H9 (cell line): ENCODE data around the gene ITPR1. TPM values are rescaled to one million over a fixed set of nuclear protein-coding genes. Genes with fewer than 3 reads are reported as not detected.

Source experiments
- DNase-seq: peaks from one replicate; pipeline ENCODE4 v3.0.0-alpha.2; 2017
- H2AFZ ChIP-seq: one replicate; pipeline ENCODE4 v1.6.1; 2013; ENCODE audit warnings: mild to moderate bottlenecking, low read length, control low read depth, moderate library complexity
- H2AK5ac ChIP-seq: 2 replicates; pipeline ENCODE4 v1.6.1; 2013; ENCODE audit warnings: low read length, control low read depth, mixed read lengths; ENCODE audit not compliant: insufficient read length
- H2BK120ac ChIP-seq: one replicate; pipeline ENCODE4 v1.6.1; 2013; ENCODE audit warnings: low read depth, mild to moderate bottlenecking, low read length, control low read depth, inconsistent platforms; ENCODE audit not compliant: poor library complexity, severe bottlenecking
- H2BK12ac ChIP-seq: 2 replicates; pipeline ENCODE4 v1.6.1; 2013; ENCODE audit warnings: low read length, control low read depth, mixed read lengths, low read depth; ENCODE audit not compliant: insufficient read length
- H2BK15ac ChIP-seq: 2 replicates; pipeline ENCODE4 v1.6.1; 2013; ENCODE audit warnings: low read depth, low read length, control low read depth
- H2BK20ac ChIP-seq: one replicate; pipeline ENCODE4 v1.6.1; 2013; ENCODE audit warnings: low read depth, mild to moderate bottlenecking, low read length, control low read depth, inconsistent platforms; ENCODE audit not compliant: poor library complexity, severe bottlenecking
- H2BK5ac ChIP-seq: 2 replicates; pipeline ENCODE4 v1.6.1; 2013; ENCODE audit warnings: low read length, control low read depth, mixed read lengths; ENCODE audit not compliant: insufficient read length
- H3K14ac ChIP-seq: 2 replicates; pipeline ENCODE4 v1.6.1; 2013; ENCODE audit warnings: low read length, control low read depth; ENCODE audit not compliant: insufficient read depth
- H3K18ac ChIP-seq: 2 replicates; pipeline ENCODE4 v1.6.1; 2013; ENCODE audit warnings: low read depth, mild to moderate bottlenecking, mixed read lengths, low read length, control low read depth; ENCODE audit not compliant: insufficient read length
- H3K23ac ChIP-seq: 2 replicates; pipeline ENCODE4 v1.6.1; 2013; ENCODE audit warnings: low read length, control low read depth, mixed read lengths, low read depth; ENCODE audit not compliant: insufficient read length
- H3K23me2 ChIP-seq: 2 replicates; pipeline ENCODE4 v1.6.1; 2013; ENCODE audit warnings: low read depth, mild to moderate bottlenecking, mixed read lengths, low read length, control low read depth; ENCODE audit not compliant: insufficient read length, poor library complexity, severe bottlenecking
- H3K27ac ChIP-seq: 2 replicates; pipeline ENCODE4 v1.5.1; 2013; ENCODE audit warnings: low read length, control low read depth, mixed read lengths, low read depth; ENCODE audit not compliant: insufficient read length
- H3K27me3 ChIP-seq: 2 replicates; pipeline ENCODE4 v1.6.1; 2013; ENCODE audit warnings: low read length, control low read depth, inconsistent platforms; ENCODE audit not compliant: insufficient read depth
- H3K4ac ChIP-seq: 2 replicates; pipeline ENCODE4 v1.6.1; 2013; ENCODE audit warnings: low read depth, mild to moderate bottlenecking, control low read depth, inconsistent platforms, low read length, moderate library complexity
- H3K4me1 ChIP-seq: 2 replicates; pipeline ENCODE4 v1.6.1; 2013; ENCODE audit warnings: low read length, control low read depth, inconsistent platforms; ENCODE audit not compliant: insufficient read depth
- H3K4me2 ChIP-seq: 2 replicates; pipeline ENCODE4 v1.6.1; 2013; ENCODE audit warnings: low read length, control low read depth, mixed read lengths; ENCODE audit not compliant: insufficient read length, insufficient read depth
- H3K56ac ChIP-seq: 2 replicates; pipeline ENCODE4 v1.6.1; 2013; ENCODE audit warnings: low read depth, mild to moderate bottlenecking, mixed read lengths, low read length, control low read depth; ENCODE audit not compliant: insufficient read length
- H3K79me1 ChIP-seq: 2 replicates; pipeline ENCODE4 v1.6.1; 2013; ENCODE audit warnings: low read depth, mild to moderate bottlenecking, moderate library complexity, low read length, control low read depth, inconsistent platforms; ENCODE audit not compliant: insufficient read depth, poor library complexity, severe bottlenecking
- H3K79me2 ChIP-seq: 2 replicates; pipeline ENCODE4 v1.6.1; 2013; ENCODE audit warnings: low read length, control low read depth, inconsistent platforms; ENCODE audit not compliant: insufficient read depth
- H3K9ac ChIP-seq: 2 replicates; pipeline ENCODE4 v1.6.1; 2013; ENCODE audit warnings: low read length, control low read depth, mixed read lengths; ENCODE audit not compliant: insufficient read length; ENCODE audit errors: extremely low read depth
- H3K9me3 ChIP-seq: one replicate; pipeline ENCODE4 v1.6.1; 2013; ENCODE audit warnings: low read depth, low read length, inconsistent platforms; ENCODE audit not compliant: control insufficient read depth
- H3T11ph ChIP-seq: one replicate; pipeline ENCODE4 v1.6.1; 2013; ENCODE audit warnings: mild to moderate bottlenecking, low read length, control low read depth, inconsistent platforms
- H4K20me1 ChIP-seq: one replicate; pipeline ENCODE4 v1.6.1; 2013; ENCODE audit not compliant: control insufficient read depth, insufficient read length, insufficient read depth
- H4K5ac ChIP-seq: 2 replicates; pipeline ENCODE4 v1.6.1; 2013; ENCODE audit warnings: low read depth, mild to moderate bottlenecking, mixed read lengths, low read length, control low read depth; ENCODE audit not compliant: insufficient read length
- H4K8ac ChIP-seq: replicated peaks from 2 replicates; pipeline ENCODE4 v1.6.1; 2013; ENCODE audit warnings: low read length, control low read depth, mixed read lengths, low read depth; ENCODE audit not compliant: insufficient read length
- H4K91ac ChIP-seq: 2 replicates; pipeline ENCODE4 v1.6.1; 2013; ENCODE audit warnings: low read depth, mild to moderate bottlenecking, moderate library complexity, mixed read lengths, low read length, control low read depth; ENCODE audit not compliant: insufficient read length
- H3K27ac Mint-ChIP-seq, 3 experiments: 2 replicates in 2 of 3; 3 replicates in 1 of 3; pipeline ENCODE4 v1.8.0; 2020 to 2021; ENCODE audit warnings: mixed read lengths in 3 of 3, mild to moderate bottlenecking in 1 of 3, moderate library complexity in 1 of 3
- H3K27me3 Mint-ChIP-seq: 2 replicates; pipeline ENCODE4 v1.8.0; 2021; ENCODE audit warnings: low read depth, mild to moderate bottlenecking, moderate library complexity, mixed read lengths
- H3K36me3 Mint-ChIP-seq, 3 experiments: 2 replicates in 2 of 3; 3 replicates in 1 of 3; pipeline ENCODE4 v1.8.0; 2020 to 2021; ENCODE audit warnings: low read depth in 3 of 3, mixed read lengths in 3 of 3; ENCODE audit not compliant: insufficient read depth in 1 of 3
- H3K4me1 Mint-ChIP-seq, 2 experiments: 2 replicates each; pipeline ENCODE4 v1.8.0; 2020; ENCODE audit warnings: mixed read lengths in 2 of 2
- H3K4me3 Mint-ChIP-seq, 2 experiments: 2 replicates in 1 of 2; 3 replicates in 1 of 2; pipeline ENCODE4 v1.8.0; 2020 to 2021; ENCODE audit warnings: mild to moderate bottlenecking in 2 of 2, mixed read lengths in 2 of 2, moderate library complexity in 1 of 2
- H3K9me3 Mint-ChIP-seq, 2 experiments: 2 replicates in 1 of 2; 3 replicates in 1 of 2; pipeline ENCODE4 v1.8.0; 2020; ENCODE audit warnings: mild to moderate bottlenecking in 2 of 2, mixed read lengths in 2 of 2, moderate library complexity in 1 of 2
- WGBS: extraction: QIAGEN DNeasy Blood & Tissue Kit; methylation state at CpG from one replicate; pipeline ENCODE4 v1.1.7; 2013; ENCODE audit warnings: missing lambda C conversion rate, low lambda C conversion rate, mixed read lengths; ENCODE audit not compliant: insufficient read length; ENCODE audit errors: extremely low coverage; 5-methylcytosine and 5-hydroxymethylcytosine counted together
- total RNA-seq: library from RNA; stranded (reverse); gene quantifications from 2 replicates; pipeline ENCODE4 v1.2.1, GENCODE V29; 2021
- TF ChIP-seq, protein P1 (sequence below): fragments of 200-600 bp; sonication (generic); conservative IDR thresholded peaks from 3 replicates; pipeline ENCODE4 v1.8.0; 2021; ENCODE audit warnings: antibody characterized with exemption, mild to moderate bottlenecking

ITPR1 gene
- total RNA-seq, 1 experiment from 2014 or later, result 4.2 TPM

- Histone ChIP-seq H2AFZ (no peak overlapping the region), H3K27me3 (no peaks in the 10 kb centered on the region), H3K18ac (no peak overlapping the region), H2BK20ac (no peak overlapping the region), H2BK120ac (no peak overlapping the region), H3K23me2 (no peaks in the 10 kb centered on the region), H4K20me1 (no peaks in the 10 kb centered on the region), H2BK12ac (no peak overlapping the region), H3K79me1 (no peaks in the 10 kb centered on the region), H2BK5ac (no peak overlapping the region), H3K9ac (no peak overlapping the region), H3K56ac (no peak overlapping the region), H2AK5ac (no peak overlapping the region), H3T11ph (no peak overlapping the region), H3K79me2 (no peaks in the 10 kb centered on the region), H4K91ac (no peak overlapping the region), H3K4ac (no peak overlapping the region), H4K5ac (no peak overlapping the region), H4K8ac (no peak overlapping the region), H3K14ac (no peak overlapping the region), H3K4me1 (no peaks in the 10 kb centered on the region), H2BK15ac (no peak overlapping the region), H3K23ac (no peak overlapping the region), H3K9me3 (no peaks in the 10 kb centered on the region), H3K27ac (no peak overlapping the region), H3K4me2 (no peak overlapping the region)
- Mint-ChIP-seq H3K4me1 (peaks cover 4 to 7% of the 10 kb centered on the region in 2 experiments), H3K36me3 (no peaks in the 10 kb centered on the region), H3K27ac (no peak overlapping the region), H3K9me3 (no peaks in the 10 kb centered on the region), H3K4me3 (no peak overlapping the region), H3K27me3 (no peaks in the 10 kb centered on the region; the same call in 1 of the 2 replicates)
- TF ChIP-seq, protein P1, sequence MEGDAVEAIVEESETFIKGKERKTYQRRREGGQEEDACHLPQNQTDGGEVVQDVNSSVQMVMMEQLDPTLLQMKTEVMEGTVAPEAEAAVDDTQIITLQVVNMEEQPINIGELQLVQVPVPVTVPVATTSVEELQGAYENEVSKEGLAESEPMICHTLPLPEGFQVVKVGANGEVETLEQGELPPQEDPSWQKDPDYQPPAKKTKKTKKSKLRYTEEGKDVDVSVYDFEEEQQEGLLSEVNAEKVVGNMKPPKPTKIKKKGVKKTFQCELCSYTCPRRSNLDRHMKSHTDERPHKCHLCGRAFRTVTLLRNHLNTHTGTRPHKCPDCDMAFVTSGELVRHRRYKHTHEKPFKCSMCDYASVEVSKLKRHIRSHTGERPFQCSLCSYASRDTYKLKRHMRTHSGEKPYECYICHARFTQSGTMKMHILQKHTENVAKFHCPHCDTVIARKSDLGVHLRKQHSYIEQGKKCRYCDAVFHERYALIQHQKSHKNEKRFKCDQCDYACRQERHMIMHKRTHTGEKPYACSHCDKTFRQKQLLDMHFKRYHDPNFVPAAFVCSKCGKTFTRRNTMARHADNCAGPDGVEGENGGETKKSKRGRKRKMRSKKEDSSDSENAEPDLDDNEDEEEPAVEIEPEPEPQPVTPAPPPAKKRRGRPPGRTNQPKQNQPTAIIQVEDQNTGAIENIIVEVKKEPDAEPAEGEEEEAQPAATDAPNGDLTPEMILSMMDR, result no peak
- no CpG with 5 or more reads among the region's 7 CpGs for WGBS
- no peak for DNase-seq
Observed at GRCh38 chr3:4570840-4571621, 77.9 kb downstream of the ITPR1 start.
